ENCODE measurements around the gene ZNF101.

The ZNF101 gene

DNA sequence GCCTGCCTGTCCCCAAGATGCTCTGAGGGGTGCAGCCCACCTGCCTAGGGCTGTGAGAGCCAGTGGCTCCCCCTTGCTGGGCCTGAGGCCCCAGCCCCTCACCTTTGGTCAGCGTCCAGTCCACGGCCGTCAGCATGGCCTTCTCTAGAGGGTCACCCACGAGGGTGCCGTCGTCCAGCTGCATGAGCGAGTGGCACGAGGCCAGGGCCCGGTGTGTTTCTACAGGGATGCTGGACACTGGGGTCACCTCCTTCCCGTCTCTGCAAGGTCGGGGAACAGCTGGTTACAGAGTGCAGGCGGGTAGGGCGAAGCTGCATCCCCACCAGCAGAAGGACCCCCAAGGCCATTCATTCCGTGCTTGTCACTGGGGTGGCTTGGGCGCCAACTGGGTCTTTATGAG lies 14.2 kb upstream of the ZNF101 start:
- no peak for TF ChIP-seq TAF1 (IDR thresholded peaks at IDR 0.05; ENCODE audit: borderline replicate concordance, low read depth, low read length)
- TF ChIP-seq POLR2A (IDR thresholded peaks at IDR 0.05; ENCODE audit: low read depth, low read length) = no peak
- no peak for TF ChIP-seq POLR2AphosphoS5 (IDR thresholded peaks at IDR 0.05; ENCODE audit: low read depth, low read length)
- DNase-seq (ENCODE audit: insufficient read length) = no peak
- no peak for FAIRE-seq

DNA sequence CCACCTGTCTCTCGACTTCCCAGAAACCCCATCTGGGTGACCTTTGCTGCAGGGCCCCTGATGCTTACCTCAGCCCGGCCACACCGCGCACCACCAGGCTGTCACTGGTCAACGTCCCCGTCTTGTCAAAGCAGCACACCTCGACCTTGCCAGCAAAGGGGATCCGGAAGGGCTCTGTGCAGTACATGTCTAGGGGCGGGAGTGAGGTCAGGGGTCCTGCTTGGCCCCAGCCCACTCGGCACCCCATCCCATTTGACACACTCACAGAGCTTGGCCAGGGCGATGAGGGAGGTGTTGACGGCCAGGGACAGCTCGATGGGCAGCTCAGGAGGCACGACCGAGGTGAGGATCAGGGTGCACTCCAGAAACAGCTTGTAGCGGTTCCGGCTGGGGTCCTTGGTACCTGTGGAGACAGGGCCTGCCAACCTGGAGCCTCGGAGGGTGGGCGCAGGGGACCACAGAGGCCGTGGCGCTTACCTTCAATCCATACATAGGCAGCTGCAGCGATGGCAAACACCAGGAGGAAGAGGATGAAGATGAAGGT lies 13.5 kb upstream of the ZNF101 start:
- FAIRE-seq (no peak), DNase-seq (ENCODE audit: insufficient read length) (peak; percentile 18)
- TF ChIP-seq POLR2AphosphoS5 (IDR thresholded peaks at IDR 0.05; ENCODE audit: low read depth, low read length) = no peak
- TF ChIP-seq POLR2A (IDR thresholded peaks at IDR 0.05; ENCODE audit: low read depth, low read length) = no peak
- TF ChIP-seq TAF1 (IDR thresholded peaks at IDR 0.05; ENCODE audit: borderline replicate concordance, low read depth, low read length) = no peak

DNA sequence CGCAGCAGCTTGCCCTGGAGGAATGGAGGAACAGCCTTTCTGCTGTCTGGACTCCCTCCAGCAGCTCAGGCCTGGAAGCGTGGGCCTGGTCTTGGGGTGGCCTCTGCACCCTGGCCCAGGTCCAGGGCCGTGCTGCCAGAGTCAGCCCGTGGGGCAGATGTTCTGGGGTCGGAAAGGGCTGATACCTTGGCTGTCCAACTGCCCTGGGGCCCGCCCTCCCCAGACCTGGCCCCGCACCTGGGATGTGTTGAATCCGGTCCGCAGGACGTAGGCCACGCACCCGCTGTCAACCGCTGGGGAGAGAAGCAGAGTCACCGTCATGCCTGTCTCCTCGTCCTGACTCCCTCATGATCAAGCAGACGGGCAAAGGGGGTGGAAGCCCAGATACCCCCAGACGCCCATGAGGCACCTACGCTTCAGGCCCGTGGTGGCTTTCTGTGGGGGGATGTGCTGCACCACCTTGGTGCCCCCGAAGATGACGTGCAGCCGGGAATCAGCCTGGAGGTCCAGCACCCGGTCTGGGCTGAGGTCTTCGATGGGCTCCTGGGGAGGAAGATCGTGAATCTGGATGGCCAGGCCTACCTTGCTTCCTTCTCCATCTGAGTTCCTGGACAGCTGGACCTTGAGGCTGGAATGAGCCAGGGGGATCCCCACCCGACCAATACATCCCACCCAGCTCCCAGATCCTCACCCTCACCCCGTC lies 12.8 kb upstream of the ZNF101 start:
- FAIRE-seq (no peak), DNase-seq (ENCODE audit: insufficient read length) (peak; percentile 19)
- TF ChIP-seq TAF1 (IDR thresholded peaks at IDR 0.05; ENCODE audit: borderline replicate concordance, low read depth, low read length) (no peak), POLR2AphosphoS5 (IDR thresholded peaks at IDR 0.05; ENCODE audit: low read depth, low read length) (no peak), POLR2A (IDR thresholded peaks at IDR 0.05; ENCODE audit: low read depth, low read length) (no peak; the same call in 1 of the 2 replicates)

DNA sequence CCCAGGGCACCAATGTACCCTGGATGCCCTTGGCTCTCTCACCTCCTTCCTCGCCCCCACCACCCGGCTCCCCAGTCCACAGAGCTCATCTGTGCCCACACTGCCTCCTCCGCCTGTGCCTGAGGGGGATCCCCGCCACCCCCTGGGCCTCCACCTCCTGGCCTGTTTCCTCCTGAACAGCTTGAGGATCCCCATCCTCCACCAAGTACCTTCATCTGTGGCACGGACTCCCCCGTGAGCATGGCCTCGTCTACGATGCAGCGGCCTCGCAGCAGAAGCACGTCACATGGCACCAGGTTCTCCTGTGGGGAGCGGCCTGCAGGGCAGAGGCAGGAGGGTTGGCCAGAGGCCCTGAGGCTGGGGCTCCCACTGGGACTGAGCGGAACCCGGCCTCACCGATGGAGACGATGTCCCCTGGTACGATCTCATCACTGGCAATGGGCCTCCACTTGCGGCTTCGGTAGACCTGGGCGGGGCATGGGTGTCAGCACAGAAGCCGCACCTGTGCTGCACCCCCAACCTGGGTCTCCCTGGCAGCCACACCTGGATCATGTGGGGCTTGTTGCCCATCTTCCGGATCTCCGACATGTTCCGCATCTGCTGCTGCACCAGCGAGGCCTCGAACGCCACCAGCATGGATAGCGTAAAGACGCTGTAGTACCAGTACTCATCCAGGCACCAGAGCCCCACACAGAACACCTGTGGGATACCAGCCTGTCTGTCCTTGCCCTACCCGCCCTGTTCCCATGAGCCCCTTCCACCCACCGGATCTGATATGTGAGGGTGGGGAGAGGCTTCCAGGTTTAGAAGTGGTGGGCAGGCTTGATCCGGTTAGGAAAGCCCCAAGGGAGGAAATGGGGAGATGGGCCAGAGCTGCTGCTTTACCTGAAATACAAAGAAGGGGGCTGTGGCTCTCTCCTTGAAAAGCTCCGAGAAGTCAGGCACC lies 11.9 kb upstream of the ZNF101 start:
- DNase-seq (ENCODE audit: insufficient read length) (peak; percentile 23), FAIRE-seq (no peak)
- TF ChIP-seq POLR2AphosphoS5 (IDR thresholded peaks at IDR 0.05; ENCODE audit: low read depth, low read length) (no peak), TAF1 (IDR thresholded peaks at IDR 0.05; ENCODE audit: borderline replicate concordance, low read depth, low read length) (no peak), POLR2A (IDR thresholded peaks at IDR 0.05; ENCODE audit: low read depth, low read length) (no peak)

- TF ChIP-seq TAF1 (IDR thresholded peaks at IDR 0.05; ENCODE audit: borderline replicate concordance, low read depth, low read length) (no peak), POLR2A (IDR thresholded peaks at IDR 0.05; ENCODE audit: low read depth, low read length) (no peak), POLR2AphosphoS5 (IDR thresholded peaks at IDR 0.05; ENCODE audit: low read depth, low read length) (no peak)
- DNase-seq (ENCODE audit: insufficient read length) (peak; percentile 3), FAIRE-seq (no peak)
Measured at GRCh38 chr19:19657397-19657783, 11.2 kb upstream of the ZNF101 start.

DNA sequence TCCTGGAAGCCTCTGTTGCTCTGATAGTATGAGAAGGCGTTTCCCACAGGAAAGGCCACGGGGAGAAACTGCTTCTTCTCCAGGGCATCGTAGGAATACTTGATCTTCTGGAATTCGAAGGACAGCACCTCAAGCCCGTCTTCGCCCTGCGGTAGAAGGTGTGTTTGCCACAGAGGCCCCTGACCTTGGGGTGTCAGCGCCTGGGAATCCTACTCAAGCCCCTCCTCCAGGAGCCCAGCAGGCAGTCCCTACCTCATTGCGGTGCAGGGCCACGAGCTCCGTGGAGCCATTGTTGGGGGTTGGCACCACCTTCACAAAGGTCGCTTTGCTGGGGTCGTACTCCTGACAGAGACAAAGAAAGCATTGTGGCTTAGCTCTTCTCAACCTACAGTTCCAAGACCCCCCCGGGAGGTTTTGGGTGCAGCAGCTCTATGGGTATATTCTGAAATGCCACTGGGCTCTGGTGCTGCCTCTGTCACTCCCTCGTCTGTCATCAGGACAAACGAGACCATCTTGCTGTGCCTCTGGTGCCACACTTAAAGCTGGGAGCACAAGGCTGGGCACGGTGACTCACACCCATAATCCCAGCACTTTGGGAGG lies 8.9 kb upstream of the ZNF101 start:
- TF ChIP-seq POLR2A (IDR thresholded peaks at IDR 0.05; ENCODE audit: low read depth, low read length) (no peak), TAF1 (IDR thresholded peaks at IDR 0.05; ENCODE audit: borderline replicate concordance, low read depth, low read length) (no peak), POLR2AphosphoS5 (IDR thresholded peaks at IDR 0.05; ENCODE audit: low read depth, low read length) (no peak)
- no peak for FAIRE-seq

GRCh38 chr19:19661141-19661674 lies 7.4 kb upstream of the ZNF101 start:
- peak; percentile 17 for FAIRE-seq
- TF ChIP-seq POLR2A (IDR thresholded peaks at IDR 0.05; ENCODE audit: low read depth, low read length) = no peak
- DNase-seq (ENCODE audit: insufficient read length) = peak; percentile 5

More for the DNA sequence above, 8.9 kb upstream of the ZNF101 start:
- peak; percentile 3 for DNase-seq (ENCODE audit: insufficient read length)

DNA sequence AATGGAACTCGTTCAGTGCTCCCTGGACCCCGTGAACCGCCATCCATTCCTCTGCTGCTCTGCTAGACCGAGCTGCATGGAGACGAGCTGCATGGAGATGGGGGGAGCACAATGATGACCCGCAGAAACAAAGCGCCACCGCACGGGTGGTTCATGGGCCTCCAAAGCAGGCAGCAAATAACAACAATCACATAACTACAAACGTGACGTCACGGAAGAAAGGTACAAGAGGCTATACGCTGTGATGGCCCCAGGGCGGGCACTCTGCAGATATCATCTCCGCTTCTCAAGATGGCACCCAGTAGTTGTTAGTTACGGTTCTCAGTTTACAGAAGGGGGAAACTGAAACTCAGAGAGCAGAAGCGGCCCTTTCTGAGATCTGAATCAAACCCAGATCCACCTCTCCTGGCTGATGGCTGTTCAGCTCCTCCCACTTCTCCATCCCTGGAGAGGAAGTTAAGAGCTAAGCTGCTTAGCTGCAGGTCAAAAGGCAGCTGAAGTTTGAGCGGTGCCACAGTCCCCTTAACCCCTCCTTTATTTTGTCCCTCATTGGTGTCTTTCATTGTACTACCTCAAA lies 6.9 kb upstream of the ZNF101 start:
- DNase-seq (ENCODE audit: insufficient read length) (peak; percentile 65), FAIRE-seq (peak; percentile 86)

DNA sequence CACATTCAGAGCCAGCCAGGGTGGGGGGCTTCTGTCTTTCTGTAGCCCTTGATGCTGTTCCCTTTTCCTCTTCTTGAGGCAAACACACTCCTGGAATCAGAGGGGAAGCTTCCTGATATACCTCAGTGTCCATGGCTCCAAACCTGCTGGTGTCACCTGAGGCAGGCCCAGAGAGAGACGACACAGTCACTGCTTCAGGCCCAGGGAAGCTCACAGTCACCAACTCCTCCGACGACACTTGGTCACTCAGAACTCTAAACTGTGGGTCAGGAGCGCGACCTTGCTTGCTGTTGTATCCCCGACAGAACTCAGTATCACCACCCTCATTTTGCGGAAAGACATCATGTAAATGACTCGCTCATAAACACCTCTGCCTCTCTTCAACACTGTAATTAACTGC lies 6.3 kb upstream of the ZNF101 start:
- DNase-seq (ENCODE audit: insufficient read length) = no peak
- FAIRE-seq = no peak
- TF ChIP-seq TAF1 (IDR thresholded peaks at IDR 0.05; ENCODE audit: borderline replicate concordance, low read depth, low read length) (no peak), POLR2A (IDR thresholded peaks at IDR 0.05; ENCODE audit: low read depth, low read length) (no peak), POLR2AphosphoS5 (IDR thresholded peaks at IDR 0.05; ENCODE audit: low read depth, low read length) (peak; percentile 3; the same call in 1 of the 2 replicates)

More for the DNA sequence above, 6.9 kb upstream of the ZNF101 start:
- TF ChIP-seq TAF1 (IDR thresholded peaks at IDR 0.05; ENCODE audit: borderline replicate concordance, low read depth, low read length) (peak; percentile 35; the same call in 1 of the 2 replicates), POLR2AphosphoS5 (IDR thresholded peaks at IDR 0.05; ENCODE audit: low read depth, low read length) (peak; percentile 87; the same call in 1 of the 2 replicates), POLR2A (IDR thresholded peaks at IDR 0.05; ENCODE audit: low read depth, low read length) (peak; percentile 80)

GRCh38 chr19:19662871-19663255 lies 5.8 kb upstream of the ZNF101 start:
- TF ChIP-seq POLR2AphosphoS5 (IDR thresholded peaks at IDR 0.05; ENCODE audit: low read depth, low read length) (no peak), POLR2A (IDR thresholded peaks at IDR 0.05; ENCODE audit: low read depth, low read length) (no peak), TAF1 (IDR thresholded peaks at IDR 0.05; ENCODE audit: borderline replicate concordance, low read depth, low read length) (no peak)
- FAIRE-seq (no peak), DNase-seq (ENCODE audit: insufficient read length) (no peak)

All from GM12892 (cell line).